ENCODE results near the gene ARHGEF1.
"Not testable (repeated sequence)": the region's sequence is repeated elsewhere in the genome, so short reads cannot be mapped to it uniquely, and the experiment has no call there.

The ARHGEF1 gene

GRCh38 chr19:41933693-41934426, 50.9 kb downstream of the ARHGEF1 start:
- no peak for DNase-seq

GRCh38 chr19:41934849-41935374, 51.9 kb downstream of the ARHGEF1 start:
- DNase-seq, result peak; percentile 80

GRCh38 chr19:41935760-41936415, 52.9 kb downstream of the ARHGEF1 start:
- DNase-seq, result no peak

- no peak for DNase-seq
Observed at GRCh38 chr19:41936416-41936850, 53.4 kb downstream of the ARHGEF1 start.

DNA sequence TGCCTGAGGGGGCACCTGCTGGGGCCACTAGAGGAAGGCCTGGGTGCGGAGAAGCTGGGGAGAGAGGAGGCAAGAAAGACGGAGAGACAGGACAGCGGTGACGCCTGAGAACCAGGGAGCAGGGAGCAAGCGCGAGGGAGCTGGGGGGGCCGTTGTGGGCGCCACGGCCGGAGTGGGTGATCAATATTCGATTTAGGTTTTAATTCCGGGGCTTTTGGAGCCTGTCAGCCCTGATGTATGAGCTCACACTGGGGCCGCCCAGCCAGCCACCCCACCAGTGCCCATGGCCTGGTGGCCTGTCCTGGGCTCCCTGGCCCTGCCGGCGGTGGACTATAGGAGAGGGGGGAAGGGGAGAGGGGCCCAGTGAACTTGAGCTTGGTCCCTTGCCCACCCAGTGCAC, 54.0 kb downstream of the ARHGEF1 start:
- DNase-seq, result no peak

- no peak for DNase-seq
Observed at GRCh38 chr19:41937525-41938468, 54.8 kb downstream of the ARHGEF1 start.

GRCh38 chr19:41939209-41939608, 56.2 kb downstream of the ARHGEF1 start:
- DNase-seq, result not testable (repeated sequence)

GRCh38 chr19:41939861-41940730, 57.1 kb downstream of the ARHGEF1 start:
- peak; percentile 59 for DNase-seq

- DNase-seq, result no peak
Observed at GRCh38 chr19:41940731-41941409, 57.9 kb downstream of the ARHGEF1 start.

DNA sequence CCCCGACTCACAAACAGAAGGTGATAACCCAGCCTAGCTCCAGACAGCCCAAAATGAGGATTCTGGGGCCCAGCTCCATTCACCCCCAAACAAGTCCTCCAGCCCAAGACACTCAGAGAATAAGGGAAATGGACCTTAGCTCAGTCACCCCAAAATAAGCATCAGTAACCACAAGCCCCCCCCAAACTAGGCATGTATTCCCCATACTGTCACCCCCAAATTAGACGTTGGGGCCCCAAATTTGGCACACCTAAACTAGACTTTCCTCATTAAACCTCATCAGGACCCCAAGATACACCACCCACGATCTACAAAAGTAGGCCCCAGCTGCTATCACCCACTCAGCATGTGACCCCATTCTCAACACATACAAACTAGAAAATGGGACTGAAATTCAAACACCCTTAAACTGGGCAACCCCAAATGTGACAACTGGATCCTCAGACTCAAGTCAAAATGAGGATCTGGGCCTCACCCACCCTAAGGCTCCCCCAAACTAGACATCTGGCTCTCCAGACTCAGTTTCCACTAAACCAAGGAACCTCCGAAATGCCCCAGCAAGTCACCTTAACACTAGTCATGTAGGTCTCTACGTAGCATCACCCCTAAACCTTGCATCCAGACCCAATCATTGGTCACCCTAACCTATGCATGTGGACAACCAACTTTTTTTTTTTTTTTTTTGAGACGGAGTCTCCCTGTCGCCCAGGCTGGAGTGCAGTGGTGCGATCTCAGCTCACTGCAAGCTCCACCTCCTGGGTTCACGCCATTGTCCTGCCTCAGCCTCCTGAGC, 58.6 kb downstream of the ARHGEF1 start:
- no peak for DNase-seq

- DNase-seq, result no peak
Observed at GRCh38 chr19:41944336-41944735, 61.4 kb downstream of the ARHGEF1 start.

DNA sequence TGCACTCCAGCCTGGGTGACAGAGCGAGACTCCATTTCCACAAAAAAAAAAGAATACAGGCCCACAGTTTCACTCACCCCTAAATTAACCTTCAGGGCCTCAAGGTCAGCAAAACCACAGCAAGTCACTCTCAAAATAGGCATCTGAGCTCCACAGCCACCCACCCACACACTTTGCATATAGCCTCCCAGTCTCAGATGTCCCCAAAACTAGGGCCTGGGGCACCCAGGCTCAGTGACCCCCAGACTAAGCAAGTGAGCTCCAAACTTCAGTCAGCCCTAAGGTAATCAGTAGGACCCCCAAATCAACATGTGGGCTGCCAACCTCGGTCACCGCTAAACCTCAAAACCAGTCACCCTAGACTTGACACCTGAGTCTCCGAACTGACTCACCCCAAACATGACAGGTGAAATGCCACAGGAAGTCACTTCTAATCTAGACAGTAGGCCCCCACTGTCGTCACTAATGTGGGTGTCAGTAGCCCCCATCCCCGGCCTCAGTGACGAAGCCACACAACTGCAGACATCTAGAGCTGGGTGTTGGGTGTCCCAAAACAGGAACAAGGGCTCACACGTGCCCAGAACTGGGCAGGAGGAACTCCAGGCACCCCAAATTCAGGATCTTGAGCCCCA, 62.3 kb downstream of the ARHGEF1 start:
- peak; percentile 94 for DNase-seq

GRCh38 chr19:41947091-41947490, 64.1 kb downstream of the ARHGEF1 start:
- no peak for DNase-seq

GRCh38 chr19:41951686-41952172, 68.7 kb downstream of the ARHGEF1 start:
- DNase-seq, result peak; percentile 91

DNA sequence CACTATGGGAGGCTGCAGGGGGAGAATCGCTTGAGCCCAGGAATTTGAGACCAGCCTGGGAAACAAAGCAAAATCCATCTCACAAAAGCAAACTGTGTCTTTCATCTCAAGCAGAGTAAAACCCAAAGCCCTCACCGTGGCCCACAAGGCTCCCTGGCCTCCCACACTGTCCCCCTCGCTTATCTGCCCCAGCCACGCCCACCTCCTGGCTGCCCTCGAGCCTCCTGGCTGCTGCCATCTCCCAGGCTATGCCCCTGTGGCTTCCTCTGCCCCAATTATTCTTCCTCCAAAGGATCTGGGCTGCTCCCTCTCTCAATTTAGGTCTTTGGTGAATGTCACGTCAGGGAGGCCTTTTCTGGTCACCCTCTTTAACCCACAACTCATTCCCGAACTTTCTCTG, 72.5 kb downstream of the ARHGEF1 start:
- DNase-seq, result no peak

DNA sequence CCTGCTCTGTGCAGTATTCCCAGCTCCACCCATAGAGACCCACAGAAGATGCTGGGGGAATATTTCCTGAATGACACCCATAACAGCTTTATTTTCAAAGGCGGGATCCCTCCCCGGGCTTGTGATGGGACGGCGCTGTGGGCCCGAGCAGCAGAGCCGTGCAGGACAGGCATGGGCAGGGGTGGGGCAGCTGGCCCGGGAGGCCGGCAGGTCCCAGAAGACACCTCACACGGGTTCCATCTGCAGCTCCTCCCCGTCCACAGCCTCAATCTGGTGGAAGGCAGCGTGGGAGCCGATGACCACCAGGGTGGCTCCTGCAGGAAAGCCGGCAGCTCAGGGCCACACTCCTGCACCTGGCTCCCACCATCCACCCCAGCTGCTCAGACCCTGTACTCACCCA, 73.6 kb downstream of the ARHGEF1 start:
- DNase-seq, result no peak
